Measurements from ENCODE around the gene NTM. TPM values are rescaled to one million over a fixed set of nuclear protein-coding genes. Genes with fewer than 3 reads are reported as not detected.

Gene NTM
- total RNA-seq, 2 donors from 2014 or later = 19.1 to 44.7 TPM

- no peaks in the 10 kb centered on the region for H3K27me3 ChIP-seq
- no peak for DNase-seq (ENCODE audit: low spot score)
- no peaks in the 10 kb centered on the region for H3K9me3 ChIP-seq
- no peak overlapping the region for H3K27ac ChIP-seq
- H3K36me3 ChIP-seq = no peaks in the 10 kb centered on the region
- TF ChIP-seq, protein P1, sequence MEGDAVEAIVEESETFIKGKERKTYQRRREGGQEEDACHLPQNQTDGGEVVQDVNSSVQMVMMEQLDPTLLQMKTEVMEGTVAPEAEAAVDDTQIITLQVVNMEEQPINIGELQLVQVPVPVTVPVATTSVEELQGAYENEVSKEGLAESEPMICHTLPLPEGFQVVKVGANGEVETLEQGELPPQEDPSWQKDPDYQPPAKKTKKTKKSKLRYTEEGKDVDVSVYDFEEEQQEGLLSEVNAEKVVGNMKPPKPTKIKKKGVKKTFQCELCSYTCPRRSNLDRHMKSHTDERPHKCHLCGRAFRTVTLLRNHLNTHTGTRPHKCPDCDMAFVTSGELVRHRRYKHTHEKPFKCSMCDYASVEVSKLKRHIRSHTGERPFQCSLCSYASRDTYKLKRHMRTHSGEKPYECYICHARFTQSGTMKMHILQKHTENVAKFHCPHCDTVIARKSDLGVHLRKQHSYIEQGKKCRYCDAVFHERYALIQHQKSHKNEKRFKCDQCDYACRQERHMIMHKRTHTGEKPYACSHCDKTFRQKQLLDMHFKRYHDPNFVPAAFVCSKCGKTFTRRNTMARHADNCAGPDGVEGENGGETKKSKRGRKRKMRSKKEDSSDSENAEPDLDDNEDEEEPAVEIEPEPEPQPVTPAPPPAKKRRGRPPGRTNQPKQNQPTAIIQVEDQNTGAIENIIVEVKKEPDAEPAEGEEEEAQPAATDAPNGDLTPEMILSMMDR (IDR thresholded peaks at IDR 0.05) = no peak
- no peak overlapping the region for H3K4me3 ChIP-seq
- H3K4me1 ChIP-seq = peaks cover 0 to 5% of the 10 kb centered on the region in 2 donors
Observed at GRCh38 chr11:132256528-132257279, 886.3 kb downstream of the NTM start.

- no peak overlapping the region for H3K27ac ChIP-seq
- TF ChIP-seq, protein P1 (IDR thresholded peaks at IDR 0.05) = no peak
- H3K36me3 ChIP-seq = no peaks in the 10 kb centered on the region
- no peaks in the 10 kb centered on the region for H3K9me3 ChIP-seq
- H3K4me3 ChIP-seq = no peak overlapping the region
- no peak for DNase-seq (ENCODE audit: low spot score)
- H3K27me3 ChIP-seq = no peaks in the 10 kb centered on the region
- peaks cover 0 to 5% of the 10 kb centered on the region in 2 donors for H3K4me1 ChIP-seq
Observed at GRCh38 chr11:132257871-132258270, 887.5 kb downstream of the NTM start.

DNA sequence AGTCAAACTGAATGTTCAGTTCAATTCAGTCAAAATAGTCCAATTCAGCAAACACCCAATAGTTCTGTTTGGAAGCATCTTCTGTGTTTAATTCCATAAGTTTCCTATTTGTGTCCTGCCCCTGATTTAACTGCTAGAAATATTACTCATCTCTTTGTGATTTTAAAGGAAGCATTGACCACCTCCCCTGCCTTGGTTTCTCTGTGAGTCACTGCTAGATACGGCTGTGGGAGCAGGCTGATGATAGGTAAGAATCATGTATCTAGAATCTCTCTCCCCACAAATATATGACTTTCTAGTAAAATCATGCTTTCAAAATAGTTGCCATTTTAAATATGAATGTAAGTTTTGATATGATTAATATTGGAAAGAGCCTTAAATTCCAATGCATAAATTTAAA lies 888.5 kb downstream of the NTM start:
- no peaks in the 10 kb centered on the region for H3K9me3 ChIP-seq
- H3K36me3 ChIP-seq = no peaks in the 10 kb centered on the region
- TF ChIP-seq, protein P1 (IDR thresholded peaks at IDR 0.05) = no peak
- no peaks in the 10 kb centered on the region for H3K27me3 ChIP-seq
- no peak overlapping the region for H3K4me3 ChIP-seq
- no peak for DNase-seq (ENCODE audit: low spot score)
- peaks cover 0 to 5% of the 10 kb centered on the region in 2 donors for H3K4me1 ChIP-seq
- H3K27ac ChIP-seq = no peak overlapping the region

- no peaks in the 10 kb centered on the region for H3K4me1 ChIP-seq
- TF ChIP-seq, protein P1 (IDR thresholded peaks at IDR 0.05) = no peak
- H3K9me3 ChIP-seq = no peaks in the 10 kb centered on the region
- H3K27ac ChIP-seq = no peak overlapping the region
- H3K36me3 ChIP-seq = no peaks in the 10 kb centered on the region
- no peak overlapping the region for H3K4me3 ChIP-seq
- no peak for DNase-seq (ENCODE audit: low spot score)
- no peaks in the 10 kb centered on the region for H3K27me3 ChIP-seq
Observed at GRCh38 chr11:132260636-132261035, 890.2 kb downstream of the NTM start.

GRCh38 chr11:132263241-132263640 lies 892.8 kb downstream of the NTM start:
- TF ChIP-seq, protein P1 (IDR thresholded peaks at IDR 0.05) = no peak
- H3K9me3 ChIP-seq = no peaks in the 10 kb centered on the region
- H3K4me1 ChIP-seq = no peaks in the 10 kb centered on the region
- no peaks in the 10 kb centered on the region for H3K36me3 ChIP-seq
- H3K27me3 ChIP-seq = no peaks in the 10 kb centered on the region
- no peak overlapping the region for H3K27ac ChIP-seq
- DNase-seq (ENCODE audit: low spot score) = no peak
- no peak overlapping the region for H3K4me3 ChIP-seq

DNA sequence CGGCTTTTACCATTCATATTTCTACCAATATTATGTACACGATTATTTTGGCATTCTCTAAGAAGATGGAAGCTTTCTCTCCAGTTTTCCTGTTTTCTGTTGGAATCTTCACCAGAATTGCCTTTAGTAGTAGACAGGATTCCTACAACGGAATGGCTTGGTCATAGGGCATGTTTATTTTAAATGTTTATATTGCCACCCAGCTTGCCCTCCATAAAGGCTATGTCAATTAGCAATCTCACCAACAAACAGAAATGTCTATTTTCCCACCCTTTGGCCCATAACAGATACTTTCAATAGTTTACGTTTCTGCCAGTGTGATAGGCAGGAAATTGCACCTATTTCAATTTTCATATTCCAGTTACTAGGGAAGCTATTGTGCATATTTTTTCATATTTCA lies 893.5 kb downstream of the NTM start:
- TF ChIP-seq, protein P1 (IDR thresholded peaks at IDR 0.05) = no peak

More for the DNA sequence above, 893.5 kb downstream of the NTM start:
- no peaks in the 10 kb centered on the region for H3K4me1 ChIP-seq
- no peaks in the 10 kb centered on the region for H3K36me3 ChIP-seq
- H3K27me3 ChIP-seq = no peaks in the 10 kb centered on the region
- H3K9me3 ChIP-seq = no peaks in the 10 kb centered on the region
- H3K4me3 ChIP-seq = no peak overlapping the region
- H3K27ac ChIP-seq = no peak overlapping the region
- DNase-seq (ENCODE audit: low spot score) = no peak
